GM18519 (cell line): ENCODE results near the gene DAND5.
"Not testable (repeated sequence)": the region's sequence is repeated elsewhere in the genome, so short reads cannot be mapped to it uniquely, and the experiment has no call there.

Source experiments
- ATAC-seq: cut with Tn5 transposase; IDR thresholded peaks from one replicate; pipeline ENCODE4 v1.9.1; 2021; ENCODE audit warnings: mild to moderate bottlenecking, moderate library complexity; ENCODE audit not compliant: unreplicated experiment, low FRiP score

Gene DAND5

DNA sequence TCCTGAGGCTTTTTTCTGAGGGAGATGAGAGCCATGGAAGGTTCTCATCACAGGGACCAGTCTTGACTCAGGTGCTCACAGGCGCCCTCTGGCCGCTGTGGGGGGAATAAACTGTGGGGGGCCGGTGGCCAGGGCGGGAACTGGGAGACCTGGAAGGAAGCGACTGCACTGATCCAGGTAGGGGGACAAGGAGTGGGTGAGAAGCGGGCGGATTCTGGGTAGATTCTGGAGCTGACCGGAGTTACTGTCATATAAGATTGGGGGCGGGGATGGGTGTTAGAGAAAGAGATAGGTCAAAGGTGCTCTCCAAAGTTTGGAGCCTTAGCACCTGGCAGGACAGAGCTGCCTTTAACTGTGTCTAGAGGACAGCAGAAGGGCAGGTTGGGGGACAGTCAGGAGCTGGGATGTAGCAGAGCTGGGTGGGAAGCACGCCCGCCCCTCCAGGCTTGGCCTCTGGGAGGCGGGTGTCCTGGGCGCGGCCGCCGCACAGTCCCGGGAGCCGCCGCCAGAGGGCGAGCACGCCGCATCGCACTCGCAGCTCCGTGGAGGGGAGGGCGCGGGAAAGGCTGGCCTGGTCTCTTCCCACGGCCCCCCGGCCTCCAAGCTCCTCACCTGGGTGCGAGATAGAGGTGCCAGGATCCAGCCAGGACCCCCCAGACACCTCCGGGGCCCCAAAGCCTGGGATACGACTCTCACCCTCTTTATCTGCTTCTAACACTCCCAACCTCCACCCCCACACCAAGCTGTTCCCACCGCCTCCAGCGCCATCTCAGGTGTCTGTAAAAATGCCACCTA is 4.2 kb upstream of the DAND5 start:
- ATAC-seq = no peak

DNA sequence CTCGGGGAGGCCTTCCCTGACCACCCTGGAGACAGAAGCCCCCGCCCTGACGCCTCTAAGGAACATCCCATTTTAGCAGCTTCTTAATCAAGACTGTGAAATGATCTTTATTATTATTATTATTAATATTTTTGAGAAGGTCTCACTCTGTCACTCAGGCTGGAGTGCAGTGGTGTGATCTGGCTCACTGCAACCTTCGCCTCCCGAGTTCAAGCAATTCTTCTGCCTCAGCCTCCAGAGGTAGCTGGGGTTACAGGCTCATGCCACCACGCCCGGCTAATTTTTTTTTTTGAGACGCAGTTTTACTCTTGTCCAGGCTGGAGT is 3.6 kb upstream of the DAND5 start:
- ATAC-seq = no peak

DNA sequence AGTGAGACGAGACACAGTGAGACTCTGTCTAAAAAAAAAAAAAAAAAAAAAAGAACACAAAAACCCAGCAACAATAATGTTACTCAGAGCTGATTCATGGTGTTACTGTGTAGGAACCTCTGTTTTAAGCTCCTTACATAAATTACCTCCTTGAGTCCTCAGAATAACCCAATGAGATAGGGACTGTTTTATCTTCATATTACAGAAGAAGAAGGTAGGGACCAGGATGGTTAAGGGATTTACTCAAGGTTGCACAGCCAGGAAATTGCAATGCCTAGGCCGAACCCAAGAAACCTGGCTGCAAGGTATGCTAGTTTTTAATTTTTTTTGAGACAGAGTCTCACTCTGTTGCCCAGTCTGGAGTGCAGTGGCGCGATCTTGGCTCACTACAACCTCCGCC is 1.5 kb upstream of the DAND5 start:
- ATAC-seq = no peak

DNA sequence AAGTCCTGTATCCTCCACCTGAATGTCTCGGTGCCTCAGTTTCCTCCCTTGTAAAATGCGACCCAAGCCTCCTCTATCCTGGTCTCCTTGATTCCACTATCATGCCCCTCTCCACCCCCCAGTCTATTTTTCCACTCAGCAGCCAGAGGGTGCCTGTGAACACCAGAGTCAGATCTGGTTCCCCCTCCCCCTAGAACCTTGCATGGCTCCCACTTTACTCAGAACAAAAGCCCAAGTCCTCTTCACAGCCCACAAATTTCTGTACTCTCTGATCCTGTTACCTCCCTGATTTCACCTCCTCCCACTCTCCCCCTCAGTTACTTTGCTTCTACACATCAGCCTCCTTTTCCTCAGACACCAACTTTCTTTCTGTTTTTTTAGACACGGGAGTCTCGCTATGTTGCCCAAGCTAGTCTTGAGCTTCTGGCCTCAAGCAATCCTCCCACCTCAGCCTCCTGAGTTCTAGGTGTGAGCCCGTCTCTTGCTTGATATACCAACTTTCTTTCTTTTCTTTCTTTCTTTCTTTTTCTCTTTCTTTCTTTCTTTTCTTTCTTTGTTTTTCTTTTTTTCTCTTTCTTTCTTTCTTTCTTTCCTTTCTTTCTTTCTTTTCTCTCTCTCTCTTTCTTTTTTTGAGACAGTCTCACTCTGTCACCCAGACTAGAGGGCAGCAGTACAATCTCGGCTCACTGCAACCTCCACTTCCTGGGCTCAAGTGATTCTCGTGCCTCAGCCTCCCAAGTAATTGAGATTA is 869 bp downstream of the DAND5 start:
- no peak for ATAC-seq

DNA sequence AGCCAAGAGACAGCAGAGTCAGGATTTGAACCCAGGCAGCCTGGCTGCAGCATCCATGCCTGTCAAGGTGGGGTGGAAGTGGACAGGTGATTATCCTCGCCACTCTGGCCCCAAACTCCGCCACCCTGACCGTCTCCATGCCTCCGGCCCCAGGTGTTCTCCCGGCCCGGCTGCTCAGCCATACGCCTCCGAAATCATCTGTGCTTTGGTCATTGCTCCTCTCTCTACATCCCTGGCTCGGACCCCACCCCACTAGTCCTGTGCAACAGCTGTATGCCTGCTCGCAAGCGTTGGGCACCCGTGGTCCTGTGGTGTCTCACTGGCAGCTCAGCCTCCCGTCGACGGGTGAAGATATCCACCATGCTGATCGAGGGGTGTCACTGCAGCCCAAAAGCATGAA is 3.9 kb downstream of the DAND5 start:
- ATAC-seq = no peak

DNA sequence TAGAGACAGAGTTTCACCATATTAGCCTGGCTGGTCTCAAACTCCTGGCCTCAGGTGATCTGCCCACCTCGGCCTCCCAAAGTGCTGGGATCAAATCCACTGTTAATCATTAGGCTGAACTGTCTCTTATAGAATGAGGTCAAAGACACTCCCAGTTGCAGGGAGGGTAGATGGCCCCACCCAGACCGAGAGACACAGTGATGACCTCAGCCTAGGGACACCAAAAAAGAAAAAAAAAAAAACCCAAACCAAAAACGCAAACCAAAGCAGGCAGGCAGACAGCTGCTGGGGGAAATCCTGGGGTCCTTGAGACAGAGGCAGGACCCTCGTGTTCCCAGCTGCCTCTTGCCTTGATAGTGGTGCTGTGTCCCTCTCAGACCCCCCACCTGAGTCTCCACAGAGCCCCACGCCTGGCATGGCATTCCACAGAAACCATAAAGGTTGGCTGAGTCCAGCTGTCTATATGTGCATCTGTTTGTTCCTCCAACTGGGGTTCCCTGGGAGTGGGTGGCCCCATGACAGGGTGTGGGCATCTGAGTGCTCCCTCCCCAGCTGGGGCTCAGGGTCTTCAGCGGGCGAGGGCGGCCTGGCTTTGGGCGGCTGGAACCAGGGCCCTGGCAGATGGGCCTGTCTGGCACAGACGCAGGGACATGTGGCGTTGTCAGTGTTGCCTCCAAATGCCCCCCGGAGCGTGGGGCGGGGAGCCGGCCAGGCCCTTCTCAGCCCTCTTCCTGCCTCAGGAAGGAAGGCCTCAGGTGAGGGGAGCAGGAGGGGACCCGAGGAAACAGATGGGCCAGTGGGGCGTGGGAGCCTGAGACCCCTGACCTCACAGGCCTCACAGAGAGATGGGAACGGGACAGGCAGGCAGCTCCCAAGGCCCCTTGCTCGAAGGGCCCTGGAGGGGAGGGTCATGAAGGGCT is 5.2 kb downstream of the DAND5 start:
- no peak for ATAC-seq

DNA sequence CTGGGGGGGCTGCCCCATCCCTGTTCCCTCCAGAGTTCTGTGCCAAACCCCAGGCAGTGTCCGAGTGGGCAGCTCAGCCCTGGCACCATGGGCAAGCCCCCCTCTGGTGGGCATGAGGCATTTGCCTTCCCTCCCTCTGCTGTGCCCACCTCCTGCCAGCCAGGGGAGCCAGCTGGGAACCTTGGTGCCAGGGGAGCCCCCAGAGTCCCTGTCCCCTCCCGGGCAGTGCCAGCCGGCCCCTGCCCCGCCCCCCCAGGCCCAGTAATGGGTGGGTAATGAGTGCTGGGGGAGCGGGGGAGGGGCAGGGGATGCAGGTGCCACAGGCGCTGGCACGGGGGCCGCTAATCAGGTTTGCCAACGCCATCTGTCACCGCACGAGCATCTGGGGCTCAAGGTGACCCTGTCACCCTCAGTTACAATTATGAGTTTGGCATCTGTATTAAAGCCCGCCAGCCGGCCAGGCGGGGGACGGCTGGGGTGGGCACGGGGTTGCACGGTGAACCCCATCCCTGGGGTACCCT is 5.9 kb downstream of the DAND5 start:
- no peak for ATAC-seq

DNA sequence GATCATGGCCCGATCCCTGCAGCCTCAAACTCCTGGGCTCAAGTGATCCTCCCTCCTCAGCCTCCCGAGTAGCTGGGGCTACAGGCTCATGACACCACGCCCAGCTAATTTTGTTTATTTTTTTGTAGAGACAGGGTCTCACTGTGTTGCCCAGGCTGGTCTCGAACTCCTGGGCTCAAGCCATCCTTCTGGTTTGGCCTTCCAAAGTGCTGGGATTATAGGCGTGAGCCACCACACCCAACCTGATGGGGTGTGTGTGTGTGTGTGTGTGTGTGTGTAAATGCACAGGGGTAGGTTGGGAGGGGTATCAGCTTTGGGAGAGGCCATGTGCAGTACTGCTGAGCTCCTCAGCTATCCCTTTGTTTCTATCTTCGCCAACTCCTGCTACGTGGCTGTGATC is 6.7 kb downstream of the DAND5 start:
- ATAC-seq = not testable (repeated sequence)

DNA sequence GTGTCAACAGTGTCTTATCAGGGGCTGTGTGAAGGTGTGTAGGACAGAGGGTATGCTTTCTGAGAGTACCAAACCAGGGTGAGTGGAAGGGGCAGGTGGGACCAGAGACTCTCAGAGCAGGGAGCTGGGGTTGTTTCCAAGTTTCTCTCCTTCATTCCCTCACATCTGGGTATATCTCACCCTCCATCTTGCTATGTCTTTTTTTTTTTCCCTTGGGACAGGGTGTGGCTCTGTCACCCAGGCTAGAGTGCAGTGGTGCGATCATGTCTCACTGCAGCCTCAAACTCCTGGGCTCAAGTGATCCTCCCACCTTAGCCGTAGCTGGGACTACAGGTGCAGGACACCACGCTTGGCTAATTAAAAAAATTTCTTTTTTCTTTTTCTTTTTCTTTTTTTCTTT is 10.6 kb downstream of the DAND5 start:
- ATAC-seq = no peak

DNA sequence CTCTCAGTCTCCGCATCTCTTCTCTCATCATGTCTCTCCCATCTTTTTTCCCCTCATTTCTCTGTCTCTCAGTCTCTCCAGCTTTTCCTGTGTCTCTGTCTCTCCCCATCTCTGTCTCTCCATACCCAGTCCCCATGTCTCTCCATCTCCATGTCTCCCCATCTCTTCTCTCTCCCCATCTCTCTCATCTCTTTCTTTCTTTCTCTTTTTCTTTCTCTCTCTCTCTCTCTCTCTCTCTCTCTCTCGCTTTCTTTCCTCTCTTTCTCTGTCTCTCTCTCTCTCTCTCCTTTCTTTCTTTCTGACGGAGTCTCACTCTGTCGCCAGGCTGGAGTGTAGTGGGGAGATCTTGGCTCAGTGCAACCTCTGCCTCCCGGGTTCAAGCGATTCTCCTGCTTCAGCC is 13.3 kb downstream of the DAND5 start:
- ATAC-seq = no peak

DNA sequence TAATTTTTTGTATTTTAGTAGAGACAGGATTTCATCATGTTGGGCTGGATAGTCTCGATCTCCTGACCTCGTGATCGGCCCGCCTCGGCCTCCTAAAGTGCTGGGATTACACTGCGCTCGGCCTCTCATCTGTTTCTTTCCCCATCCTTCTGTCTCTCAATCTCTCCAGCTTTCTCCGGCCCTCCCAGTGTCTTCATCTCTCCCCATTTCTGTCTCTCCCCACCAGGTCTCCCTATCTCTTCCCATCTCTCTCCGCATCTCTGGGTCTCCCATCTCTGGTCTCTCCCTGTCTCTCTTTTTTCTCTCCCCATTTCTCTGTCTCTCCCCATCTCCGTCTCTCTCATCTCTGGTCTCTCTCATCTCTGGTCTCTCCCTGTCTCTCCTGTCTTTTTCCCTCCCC is 13.7 kb downstream of the DAND5 start:
- ATAC-seq = no peak

DNA sequence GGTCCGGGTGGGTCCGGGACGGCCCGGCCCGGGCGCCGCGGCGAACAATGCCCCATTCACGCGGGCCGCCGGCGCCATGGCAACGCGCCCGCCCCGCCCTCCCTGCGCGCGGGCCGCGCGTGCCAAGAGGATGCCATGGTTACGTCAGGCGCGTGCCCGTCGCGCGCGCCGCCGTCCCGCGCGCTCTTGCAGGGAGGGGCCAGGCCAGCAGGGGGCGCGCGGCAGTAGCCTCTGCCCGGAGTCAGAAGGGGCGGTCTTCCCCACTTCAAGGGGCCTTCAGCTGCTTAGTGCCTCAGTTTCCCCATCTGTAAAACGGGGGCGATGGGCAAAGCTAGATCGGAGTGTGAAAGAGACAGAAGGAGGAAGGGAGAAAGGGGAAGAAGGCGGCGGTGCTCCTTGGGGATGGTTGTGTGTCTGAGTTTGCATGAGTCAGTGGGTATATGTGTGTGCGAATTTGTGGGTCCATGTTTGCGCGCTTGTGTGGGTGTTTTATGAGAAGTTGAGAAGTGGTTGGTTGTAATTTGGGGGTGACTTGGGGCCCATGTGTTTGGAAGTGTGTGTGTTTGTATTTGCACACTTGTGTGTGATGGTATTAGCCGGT is 14.3 kb downstream of the DAND5 start:
- no peak for ATAC-seq

DNA sequence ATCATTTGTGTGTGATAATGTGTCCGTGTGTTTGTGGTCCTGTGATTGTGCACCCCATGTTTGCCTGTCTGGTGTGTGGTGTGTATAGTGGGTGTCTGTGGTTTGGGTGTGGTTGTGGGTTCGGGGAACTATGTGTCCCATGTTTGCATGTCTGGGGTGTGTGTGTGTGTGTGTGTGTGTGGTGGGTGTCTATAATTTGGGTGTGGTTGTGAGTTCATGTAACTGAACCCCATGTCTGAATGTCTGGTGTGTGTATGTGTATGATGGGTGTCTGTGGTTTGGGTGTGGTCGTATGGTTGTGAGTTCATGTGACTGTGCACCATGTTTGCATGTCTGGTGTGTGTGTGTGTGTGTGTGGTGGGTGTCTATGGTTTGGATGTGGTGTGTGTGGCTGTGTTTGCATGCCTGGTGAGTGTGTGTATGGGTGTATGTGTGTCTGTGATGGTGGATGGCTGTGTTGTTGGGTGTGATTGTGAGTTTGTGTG is 14.8 kb downstream of the DAND5 start:
- no peak for ATAC-seq

DNA sequence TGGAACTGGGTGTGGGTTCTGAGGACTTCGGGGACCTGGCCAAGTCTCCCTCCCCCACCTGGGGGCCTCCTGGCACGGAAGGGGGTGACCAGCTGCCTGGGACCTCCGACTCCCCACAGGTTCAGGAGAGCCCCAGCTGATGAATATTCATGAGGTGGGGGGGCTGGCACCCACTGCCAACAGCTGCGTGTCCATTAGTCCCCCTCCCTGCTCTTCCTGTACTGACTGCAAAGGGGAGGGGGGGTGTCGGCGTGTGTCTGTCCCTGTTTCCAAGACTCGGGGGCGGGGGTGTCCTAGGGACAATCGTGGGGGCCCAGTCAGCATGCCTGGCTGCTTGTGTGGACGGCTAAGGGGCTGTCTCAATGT is 15.3 kb downstream of the DAND5 start:
- no peak for ATAC-seq

DNA sequence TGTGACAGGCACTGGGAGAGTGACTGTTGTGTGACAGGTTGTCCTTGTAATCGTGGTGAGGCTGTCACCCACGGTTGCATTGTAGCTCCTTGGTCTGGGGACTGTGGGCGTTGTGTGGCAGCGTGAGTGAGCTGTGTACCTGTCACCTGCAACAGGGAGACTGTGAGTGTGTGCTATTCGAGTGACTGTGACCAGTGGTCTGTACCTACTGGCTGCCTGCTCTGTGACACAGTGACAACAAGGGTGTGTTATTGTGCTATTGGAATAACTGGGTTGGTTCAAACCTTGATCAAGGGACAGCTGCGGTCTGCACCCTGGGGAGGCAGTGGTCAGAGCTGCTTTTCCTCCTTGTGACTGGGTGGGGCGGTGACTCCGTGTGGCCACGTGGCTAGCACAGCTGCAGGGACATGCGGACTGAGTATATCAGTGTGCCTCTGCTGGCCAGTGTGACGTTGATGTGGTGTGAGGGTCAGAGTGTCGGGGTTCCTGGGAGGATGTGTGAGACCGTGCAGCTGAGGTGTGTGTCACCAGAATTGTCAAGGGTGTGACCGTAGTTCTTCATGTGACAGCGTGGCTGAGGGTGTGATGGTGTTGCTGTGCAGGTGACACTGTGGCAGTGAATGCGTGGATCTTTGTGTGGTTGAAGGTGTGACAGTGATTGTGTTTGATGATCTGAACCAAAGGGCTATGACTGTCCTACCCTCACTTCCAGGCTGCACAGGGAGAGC is 15.8 kb downstream of the DAND5 start:
- no peak for ATAC-seq

DNA sequence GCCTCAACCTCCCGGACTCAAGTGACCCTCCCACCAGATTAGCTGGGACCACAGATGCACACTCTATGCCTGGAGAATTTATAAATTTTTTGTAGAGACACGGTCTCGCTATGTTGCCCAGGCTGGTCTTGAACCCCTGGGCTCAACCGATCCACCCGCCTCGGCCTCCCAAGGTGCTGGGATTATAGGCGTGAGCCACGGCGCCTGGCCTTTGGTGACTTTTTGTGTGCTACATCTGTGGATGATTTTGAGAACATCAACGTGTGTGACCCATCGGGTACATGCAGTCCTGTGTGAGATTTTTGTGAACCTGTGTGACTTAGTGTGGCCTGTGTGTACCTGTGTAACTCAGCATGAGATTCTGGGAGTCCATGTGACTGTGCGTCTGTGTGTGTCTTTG is 17.4 kb downstream of the DAND5 start:
- no peak for ATAC-seq

DNA sequence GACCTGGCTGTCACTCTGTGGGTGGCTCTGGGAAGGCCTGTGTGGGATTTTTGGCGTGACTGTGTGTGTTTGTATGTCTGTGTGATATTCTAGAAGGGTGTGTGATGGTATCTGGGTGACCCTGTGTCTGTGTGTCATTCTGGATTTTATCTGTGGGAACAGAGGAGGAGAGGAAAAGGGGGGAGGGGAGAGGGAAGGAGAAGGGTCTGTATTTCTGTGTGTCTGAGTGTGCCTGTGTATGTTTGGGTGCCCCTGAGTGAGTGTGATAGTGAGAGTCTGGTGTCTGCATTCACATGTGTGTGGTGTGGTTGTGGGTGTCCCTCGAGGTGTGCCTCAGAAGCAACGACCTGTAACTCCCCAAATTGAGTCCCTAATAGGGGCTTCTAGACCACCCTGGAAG is 17.8 kb downstream of the DAND5 start:
- ATAC-seq = no peak

DNA sequence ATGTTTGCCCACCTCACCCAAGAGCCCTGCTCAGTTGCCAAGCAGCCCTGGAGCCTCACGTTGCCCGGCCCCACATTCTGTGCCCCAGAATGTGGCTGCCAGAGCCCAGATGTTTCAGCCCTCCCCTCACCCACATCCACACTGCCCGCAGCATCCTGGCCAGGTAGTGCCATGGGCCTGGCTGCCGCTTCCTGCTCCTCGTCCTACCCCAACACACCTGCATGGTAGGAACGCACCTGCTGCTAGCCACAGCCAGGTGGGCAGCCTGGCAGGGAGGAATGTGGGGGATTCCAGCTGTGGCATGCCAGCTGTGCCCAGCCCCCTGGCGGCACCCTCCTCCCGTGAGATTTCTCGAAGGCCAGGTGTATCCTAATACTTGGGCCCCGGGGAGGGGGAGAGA is 18.4 kb downstream of the DAND5 start:
- ATAC-seq = no peak

DNA sequence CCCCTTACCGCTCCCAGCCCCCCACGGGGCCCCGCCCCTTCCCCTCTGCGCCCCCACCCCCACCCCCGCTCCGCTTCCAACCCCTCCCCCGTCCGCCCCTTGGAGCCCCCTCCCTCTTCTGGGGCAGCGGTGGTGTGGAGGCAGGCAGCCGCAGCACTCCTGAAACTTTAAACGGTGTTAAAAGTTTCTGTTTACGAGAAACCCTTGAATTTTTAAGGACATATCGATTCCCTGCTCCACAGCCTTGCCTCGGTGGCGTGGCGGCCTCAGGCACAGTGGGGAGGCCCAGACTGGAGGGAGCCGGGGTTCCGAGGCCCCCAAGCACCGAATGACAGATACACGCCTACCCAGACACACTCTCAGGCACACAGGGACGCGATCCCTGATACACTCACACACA is 21.1 kb downstream of the DAND5 start:
- ATAC-seq = no peak

DNA sequence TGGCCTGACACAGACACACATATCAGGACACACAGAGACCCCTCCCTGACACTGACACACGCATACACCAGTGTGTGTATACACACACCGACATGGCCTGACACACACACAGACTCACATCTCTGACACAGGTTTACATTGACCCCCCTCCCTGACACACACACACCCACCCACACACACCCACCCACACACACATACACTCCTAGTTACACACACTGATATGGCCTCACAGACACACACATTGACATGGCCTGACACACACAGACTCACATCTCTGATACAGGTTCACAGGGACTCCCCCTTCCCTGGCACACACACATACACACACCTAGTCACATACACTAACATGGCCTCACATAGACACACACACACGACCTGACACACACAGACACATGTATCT is 21.5 kb downstream of the DAND5 start:
- no peak for ATAC-seq
